GM23248 (cell line): ENCODE data around the gene C22orf23.

Experiments used
- EZH2 ChIP-seq: fragments of 200-600 bp; sonication (generic); IDR thresholded peaks from 2 replicates; pipeline ENCODE4 v1.6.1; 2018; ENCODE audit warnings: antibody characterized with exemption, mild to moderate bottlenecking; ENCODE audit not compliant: insufficient read depth, poor library complexity, severe bottlenecking
- EZH2phosphoT487 ChIP-seq: fragments of 200-600 bp; sonication (generic); IDR thresholded peaks from 2 replicates; pipeline ENCODE4 v1.6.1; 2018; ENCODE audit warnings: antibody characterized with exemption, moderate library complexity, mild to moderate bottlenecking, low read depth; ENCODE audit not compliant: insufficient read depth

- TF ChIP-seq EZH2 (no peak), EZH2phosphoT487 (no peak)
Measured at GRCh38 chr22:37930270-37930951, 23.0 kb downstream of the C22orf23 start.
